Erythroblast (primary cell): ENCODE data around the gene PDE8B.

Source experiments
- GATA1 ChIP-seq: IDR thresholded peaks from 2 replicates; pipeline ENCODE4 v1.6.1; 2011; ENCODE audit warnings: low read depth, mild to moderate bottlenecking, control low read depth, low read length, moderate library complexity
- POLR2A ChIP-seq: IDR thresholded peaks from 2 replicates; pipeline ENCODE4 v1.6.1; 2011; ENCODE audit warnings: mild to moderate bottlenecking, low read length

GRCh38 chr5:77259476-77259875, 49.0 kb downstream of the PDE8B start:
- no peak for TF ChIP-seq POLR2A
- TF ChIP-seq GATA1: no peak
